Coronary artery (tissue), 2 donors: ENCODE results near the gene LIMS1.
A peak's percentile ranks its signal among the peaks of the same experiment; 100 is the strongest.

ENCODE experiments used
- DNase-seq: peaks from one replicate; pipeline ENCODE4 v3.0.0-alpha.2; 2017; ENCODE audit warnings: low spot score
- H3K27ac ChIP-seq, 2 donors: fragments of 200-600 bp; sonication (generic); one replicate each; pipeline ENCODE4 v1.5.1; 2016 to 2019
- H3K4me3 ChIP-seq: fragments of 200-600 bp; sonication (generic); 2 replicates; pipeline ENCODE4 v1.5.1; 2016; ENCODE audit warnings: mild to moderate bottlenecking, moderate library complexity
- TF ChIP-seq, protein P1 (sequence below): fragments of 200-600 bp; sonication (generic); IDR thresholded peaks from one replicate; pipeline ENCODE4 v1.5.1; 2019; ENCODE audit warnings: antibody characterized with exemption

LIMS1 gene

GRCh38 chr2:108619925-108620620 lies 85.8 kb downstream of the LIMS1 start:
- no peak overlapping the region for H3K27ac ChIP-seq
- no peak for DNase-seq
- H3K4me3 ChIP-seq = no peak overlapping the region
- TF ChIP-seq, protein P1, sequence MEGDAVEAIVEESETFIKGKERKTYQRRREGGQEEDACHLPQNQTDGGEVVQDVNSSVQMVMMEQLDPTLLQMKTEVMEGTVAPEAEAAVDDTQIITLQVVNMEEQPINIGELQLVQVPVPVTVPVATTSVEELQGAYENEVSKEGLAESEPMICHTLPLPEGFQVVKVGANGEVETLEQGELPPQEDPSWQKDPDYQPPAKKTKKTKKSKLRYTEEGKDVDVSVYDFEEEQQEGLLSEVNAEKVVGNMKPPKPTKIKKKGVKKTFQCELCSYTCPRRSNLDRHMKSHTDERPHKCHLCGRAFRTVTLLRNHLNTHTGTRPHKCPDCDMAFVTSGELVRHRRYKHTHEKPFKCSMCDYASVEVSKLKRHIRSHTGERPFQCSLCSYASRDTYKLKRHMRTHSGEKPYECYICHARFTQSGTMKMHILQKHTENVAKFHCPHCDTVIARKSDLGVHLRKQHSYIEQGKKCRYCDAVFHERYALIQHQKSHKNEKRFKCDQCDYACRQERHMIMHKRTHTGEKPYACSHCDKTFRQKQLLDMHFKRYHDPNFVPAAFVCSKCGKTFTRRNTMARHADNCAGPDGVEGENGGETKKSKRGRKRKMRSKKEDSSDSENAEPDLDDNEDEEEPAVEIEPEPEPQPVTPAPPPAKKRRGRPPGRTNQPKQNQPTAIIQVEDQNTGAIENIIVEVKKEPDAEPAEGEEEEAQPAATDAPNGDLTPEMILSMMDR = no peak

DNA sequence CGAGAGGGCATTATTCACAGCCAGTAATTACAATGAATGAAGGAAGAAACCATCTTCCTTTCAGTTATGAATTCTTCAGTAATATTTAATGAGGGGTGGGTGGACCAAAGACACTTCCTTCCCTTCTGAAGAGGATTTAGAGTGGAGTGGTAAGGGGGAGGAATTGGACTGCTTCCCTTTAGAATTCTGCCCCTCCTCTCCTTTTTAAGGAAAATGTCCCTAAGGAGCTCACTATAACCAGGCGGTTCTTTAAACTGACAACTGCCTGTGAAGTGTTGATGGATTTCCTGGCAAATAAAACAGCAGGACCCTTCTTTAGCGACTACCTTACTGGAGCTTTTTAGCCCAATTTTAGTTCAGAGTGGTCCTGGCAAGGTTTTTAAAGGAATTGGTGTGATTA lies 86.4 kb downstream of the LIMS1 start:
- DNase-seq = no peak
- TF ChIP-seq, protein P1 = no peak
- peak overlapping the region in 1 of 2 donors; percentile 13 for H3K27ac ChIP-seq
- H3K4me3 ChIP-seq = no peak overlapping the region

- Histone ChIP-seq H3K4me3 (peak overlapping the region; percentile 11), H3K27ac (peak overlapping the region in 1 of 2 donors; percentile 46)
- TF ChIP-seq, protein P1 = no peak
- no peak for DNase-seq
Measured at GRCh38 chr2:108621087-108621559, 86.9 kb downstream of the LIMS1 start.

DNA sequence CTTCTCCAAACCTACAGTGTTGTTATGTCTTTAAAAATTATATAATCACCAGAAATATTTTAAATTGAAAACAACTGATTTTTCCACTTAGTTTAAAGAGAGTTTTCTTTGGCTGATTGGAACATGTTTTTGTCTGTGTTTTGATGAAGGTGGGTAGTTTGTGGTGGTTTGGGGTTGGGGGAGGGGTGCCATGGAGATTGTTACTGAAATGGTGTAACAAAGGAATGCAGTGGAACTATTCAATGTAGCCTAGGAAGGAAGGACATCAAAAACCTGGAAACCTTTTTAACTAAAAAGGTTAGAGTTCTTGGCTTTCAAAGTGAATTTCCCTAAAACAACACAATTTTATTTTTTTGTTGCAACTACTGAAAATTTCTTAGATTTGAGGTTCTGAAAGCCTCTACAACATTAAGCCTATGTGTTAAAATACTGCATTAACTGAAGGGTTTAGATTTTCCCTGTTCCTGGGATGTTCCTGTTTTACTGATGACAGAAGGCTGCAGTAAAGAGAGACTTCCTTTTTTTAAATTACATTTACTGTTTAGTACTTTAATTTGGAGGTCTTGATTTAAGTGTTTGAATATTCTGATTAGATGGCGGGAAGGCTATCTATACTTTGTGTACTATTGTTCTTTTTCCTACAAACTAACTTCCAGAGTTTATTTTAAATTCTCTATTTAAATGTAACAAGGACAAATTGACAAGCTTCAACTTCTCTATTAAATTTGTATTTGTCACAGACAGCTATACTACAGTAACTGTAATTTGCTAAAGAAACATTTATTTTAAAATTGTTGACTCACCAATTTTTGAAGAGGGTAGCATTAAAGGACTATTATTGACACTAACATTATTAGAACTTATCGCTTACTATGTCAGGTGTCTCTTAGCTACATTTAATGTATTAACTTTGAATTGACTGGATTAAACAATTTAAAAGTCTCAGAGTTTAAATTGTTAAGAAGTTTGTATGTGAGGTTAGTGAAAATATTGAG lies 87.7 kb downstream of the LIMS1 start:
- no peak overlapping the region for H3K4me3 ChIP-seq

GRCh38 chr2:108623616-108624015 lies 89.3 kb downstream of the LIMS1 start:
- peak overlapping the region in 1 of 2 donors; percentile 60 for H3K27ac ChIP-seq
- DNase-seq = no peak
- TF ChIP-seq, protein P1 = no peak
- H3K4me3 ChIP-seq = no peak overlapping the region

More for the DNA sequence above, 87.7 kb downstream of the LIMS1 start:
- H3K27ac ChIP-seq = no peak overlapping the region
- no peak for DNase-seq
- TF ChIP-seq, protein P1 = no peak

- TF ChIP-seq, protein P1 = no peak
- no peak overlapping the region for H3K4me3 ChIP-seq
- no peak overlapping the region for H3K27ac ChIP-seq
- DNase-seq = no peak
Measured at GRCh38 chr2:108625186-108625827, 91.0 kb downstream of the LIMS1 start.
